Right lung (tissue), 10 donors: ENCODE data around the gene NDUFAF4. TPM values are rescaled to one million over a fixed set of nuclear protein-coding genes. Genes with fewer than 3 reads are reported as not detected.

ENCODE experiments used
- DNase-seq, 2 donors: peaks; one replicate each; pipeline ENCODE4 v3.0.0-alpha.2; 2013
- long read RNA-seq, 8 donors: transcript quantifications; one replicate each; lab custom pipeline, GENCODE V29; 2026
- polyA plus RNA-seq, 5 donors: library from polyadenylated mRNA; unstranded; fragments of 120-200 nt; gene quantifications; one replicate each; pipeline versions ENCODE4 v1.2.1 to v1.2.3, GENCODE V29; 2013; ENCODE audit warnings: inconsistent platforms in 1 of 5, low replicate concordance in 1 of 5; ENCODE audit not compliant: insufficient read length in 5 of 5, insufficient read depth in 1 of 5

NDUFAF4 gene
- 10 to 100 TPM; 22.2 to 29.5 (median 24.7) TPM for polyA plus RNA-seq
- long read RNA-seq, donor 1, transcript NDUFAF4-201 (3 exons, 2,399 nt) = major isoform, 26 of 29 reads
- long read RNA-seq, donor 1, partial matches to known transcripts = 0 of 29 reads
- long read RNA-seq, donor 1, other reads (novel, unspliced or antisense) = 0 of 29 reads
- long read RNA-seq, donor 2, transcript NDUFAF4-201 (3 exons, 2,399 nt) = major isoform, 11 of 12 reads
- long read RNA-seq, donor 2, partial matches to known transcripts = 0 of 12 reads
- long read RNA-seq, donor 2, other reads (novel, unspliced or antisense) = 0 of 12 reads
- long read RNA-seq, donor 3, transcript NDUFAF4-201 (3 exons, 2,399 nt) = major isoform, 12 of 13 reads
- long read RNA-seq, donor 3, partial matches to known transcripts = 0 of 13 reads
- long read RNA-seq, donor 3, other reads (novel, unspliced or antisense) = 0 of 13 reads
- long read RNA-seq, donor 4, transcript NDUFAF4-201 (3 exons, 2,399 nt) = major isoform, 11 of 11 reads
- long read RNA-seq, donor 4, partial matches to known transcripts = 0 of 11 reads
- long read RNA-seq, donor 4, other reads (novel, unspliced or antisense) = 0 of 11 reads
- long read RNA-seq, donor 5, transcript NDUFAF4-201 (3 exons, 2,399 nt) = major isoform, 19 of 20 reads
- long read RNA-seq, donor 5, partial matches to known transcripts = 0 of 20 reads
- long read RNA-seq, donor 5, other reads (novel, unspliced or antisense) = 0 of 20 reads
- long read RNA-seq, donor 6, transcript NDUFAF4-201 (3 exons, 2,399 nt) = major isoform, 16 of 19 reads
- long read RNA-seq, donor 6, partial matches to known transcripts = 0 of 19 reads
- long read RNA-seq, donor 6, other reads (novel, unspliced or antisense) = 0 of 19 reads
- long read RNA-seq, donor 7, transcript NDUFAF4-201 (3 exons, 2,399 nt) = major isoform, 20 of 21 reads
- long read RNA-seq, donor 7, partial matches to known transcripts = 0 of 21 reads
- long read RNA-seq, donor 7, other reads (novel, unspliced or antisense) = 0 of 21 reads
- long read RNA-seq, donor 8, transcript NDUFAF4-201 (3 exons, 2,399 nt) = major isoform, 11 of 12 reads
- long read RNA-seq, donor 8, partial matches to known transcripts = 0 of 12 reads
- long read RNA-seq, donor 8, other reads (novel, unspliced or antisense) = 0 of 12 reads

DNA sequence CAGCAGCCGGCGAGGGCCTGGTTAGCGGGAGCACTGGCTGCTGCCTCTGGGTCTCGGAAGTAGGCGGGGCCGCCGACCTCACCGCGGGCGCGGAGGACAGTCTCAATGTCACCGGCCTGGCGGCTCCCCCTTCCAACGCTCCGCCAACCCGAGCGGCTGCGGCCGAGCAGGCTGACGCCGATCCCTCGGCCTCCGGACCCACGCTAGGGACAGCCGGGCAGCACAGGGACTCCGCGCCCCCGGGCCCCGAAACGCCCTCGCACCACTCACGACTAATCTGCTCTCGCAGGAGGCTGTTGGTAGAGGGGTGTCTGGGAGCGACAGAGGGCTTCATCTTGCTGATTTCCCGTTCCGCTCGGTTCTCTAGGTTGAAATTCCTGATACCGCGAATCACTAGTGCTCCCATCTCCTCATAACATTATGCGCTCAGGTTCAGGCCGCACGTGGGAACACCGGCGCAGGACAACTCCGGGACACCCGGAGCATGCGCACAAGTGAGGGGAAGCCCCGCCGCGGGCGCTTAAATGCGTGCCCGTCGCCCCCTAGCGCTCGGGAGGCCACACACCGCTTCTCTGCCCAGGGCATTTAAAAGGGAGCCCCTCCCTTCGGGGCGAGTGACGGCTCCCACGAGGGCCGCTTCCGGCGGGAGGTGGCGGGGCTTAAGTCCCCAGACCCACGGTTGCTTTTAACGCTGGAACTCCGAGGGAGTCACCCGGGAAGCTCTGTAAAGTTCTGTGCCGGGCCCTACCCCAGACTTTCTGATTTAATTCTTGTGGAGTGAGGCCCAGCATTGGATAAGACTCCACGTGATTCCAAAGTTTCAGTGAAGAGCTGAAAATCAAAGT lies at the start of gene NDUFAF4:
Gene NDUFAF4, minus strand, starts transcription at position 496 of the 845 bp plus-strand sequence. Its CDS starts 90 bp downstream, at position 406.
- peak; percentile 95 for DNase-seq

DNA sequence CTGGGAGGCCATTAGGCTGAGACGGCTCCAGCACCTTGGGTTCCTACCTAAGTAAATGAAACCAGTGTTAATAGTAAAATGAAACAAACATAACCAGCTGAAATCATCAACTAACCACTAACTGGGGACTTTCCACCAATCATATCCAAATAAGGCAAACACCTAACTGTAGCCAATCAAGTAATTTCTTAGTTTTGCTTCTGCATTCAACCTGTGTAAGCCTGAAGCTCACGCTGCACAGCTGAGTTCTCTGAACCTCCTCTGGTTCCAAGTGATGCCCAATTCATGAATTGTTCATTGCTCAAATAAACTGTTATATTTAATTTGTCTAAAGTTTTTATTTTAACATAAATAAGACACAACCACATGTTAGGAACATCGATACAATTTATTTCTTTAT lies 49.4 kb upstream of the NDUFAF4 start:
- no peak for DNase-seq

DNA sequence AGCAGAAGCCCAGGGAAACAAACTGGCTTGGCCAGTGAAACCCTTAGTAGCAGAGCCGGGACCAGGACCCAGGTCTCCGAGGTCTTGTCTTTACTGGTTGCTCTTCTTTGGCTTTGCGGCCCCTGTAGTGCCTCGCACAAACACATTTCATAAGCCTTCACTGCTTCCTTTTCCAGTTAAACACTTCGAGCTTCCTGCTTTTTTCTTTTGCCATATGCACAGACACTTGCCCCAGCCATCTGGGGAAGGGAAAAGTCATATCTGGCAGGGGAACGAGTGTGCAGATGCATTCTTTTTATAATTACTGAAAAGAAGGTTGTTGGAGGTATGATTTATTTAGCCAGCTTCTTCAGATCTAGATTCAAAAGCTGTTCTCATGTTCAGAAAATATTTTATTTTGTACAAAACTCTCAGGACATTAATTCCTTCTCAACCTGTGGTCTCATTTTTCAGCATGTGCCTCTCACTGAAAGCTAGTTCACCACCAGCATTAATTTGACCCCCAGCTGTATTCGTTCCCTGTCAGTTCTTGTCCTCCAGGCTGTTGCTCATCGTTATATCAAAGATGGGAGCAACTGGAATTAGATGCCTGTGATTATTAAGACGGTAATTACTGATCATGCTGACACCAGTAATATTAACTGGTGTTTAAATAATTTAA lies 46.0 kb upstream of the NDUFAF4 start:
- no peak for DNase-seq

DNA sequence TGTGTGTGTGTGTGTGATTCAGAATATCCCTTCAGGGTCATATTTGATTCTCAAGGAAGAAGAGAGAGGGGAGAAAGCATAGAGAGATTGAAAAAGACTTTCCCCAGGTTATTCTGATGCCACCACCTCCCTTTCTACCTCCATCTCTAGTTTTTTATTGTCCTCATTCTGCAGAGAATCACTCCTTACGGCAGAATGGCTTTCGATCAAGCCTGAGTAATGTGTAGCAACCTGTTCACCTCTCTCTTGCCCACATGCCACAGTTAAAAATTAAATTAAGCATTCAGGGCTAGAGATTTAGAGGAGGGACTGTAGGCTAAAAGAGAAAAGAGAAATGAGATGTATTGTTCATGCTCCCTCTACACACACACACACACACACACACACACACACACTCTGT lies 45.0 kb upstream of the NDUFAF4 start:
- DNase-seq = no peak

DNA sequence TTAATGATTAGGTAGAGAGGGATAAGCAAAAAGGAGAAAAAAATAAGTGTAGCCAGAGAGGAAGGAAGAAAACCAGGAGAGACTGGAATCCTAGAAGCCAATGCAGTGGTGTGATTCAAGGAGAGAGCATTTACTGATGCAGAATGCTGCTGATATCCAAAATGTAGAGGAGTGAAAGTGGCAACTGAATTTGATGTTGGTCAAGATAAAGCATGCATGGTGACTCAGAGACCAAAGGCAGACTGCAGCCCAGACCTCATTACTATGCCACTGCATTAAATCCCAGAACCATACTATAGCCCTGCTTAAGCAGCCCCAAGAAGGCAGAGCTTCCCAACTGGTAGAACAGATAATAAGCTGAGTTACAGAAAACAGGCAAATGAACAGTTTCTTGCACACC lies 42.6 kb upstream of the NDUFAF4 start:
- DNase-seq = no peak

DNA sequence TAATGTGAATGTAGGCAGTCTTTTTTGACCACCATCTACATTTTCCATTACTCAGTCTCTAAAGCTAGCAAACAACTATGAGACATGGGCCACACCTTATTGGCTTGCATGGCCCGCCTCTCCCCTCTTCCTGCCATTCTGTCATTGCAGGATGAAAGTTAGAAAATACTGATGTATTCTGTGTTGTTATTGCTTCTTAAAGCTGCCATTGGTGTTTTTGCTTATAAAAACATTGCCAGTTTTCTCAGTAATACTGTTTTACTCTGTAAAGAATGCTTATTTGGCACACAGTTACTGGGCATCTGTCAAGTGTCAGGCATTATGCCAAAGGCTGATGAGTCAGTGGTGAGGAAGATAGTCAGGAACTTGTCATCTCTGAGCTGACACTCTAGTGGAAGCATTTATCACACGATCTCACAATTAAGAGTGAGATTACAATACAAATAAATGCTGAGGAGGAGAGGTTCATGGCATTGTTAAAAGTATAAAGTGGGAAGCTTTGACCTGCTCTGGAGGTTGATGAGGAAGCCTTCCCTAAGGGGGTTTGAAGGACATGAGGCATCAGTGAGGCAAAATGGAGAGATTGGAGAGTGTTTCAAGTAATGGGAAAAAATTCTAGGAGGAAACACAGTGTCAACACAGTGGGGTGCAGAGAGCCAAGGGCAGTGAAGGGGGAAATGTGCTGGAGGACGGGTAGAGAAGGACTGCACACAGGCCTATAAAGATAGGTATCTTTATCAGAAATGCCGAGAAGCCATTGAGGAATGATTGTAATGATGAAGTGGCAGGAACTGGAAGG lies 41.5 kb upstream of the NDUFAF4 start:
- no peak for DNase-seq

DNA sequence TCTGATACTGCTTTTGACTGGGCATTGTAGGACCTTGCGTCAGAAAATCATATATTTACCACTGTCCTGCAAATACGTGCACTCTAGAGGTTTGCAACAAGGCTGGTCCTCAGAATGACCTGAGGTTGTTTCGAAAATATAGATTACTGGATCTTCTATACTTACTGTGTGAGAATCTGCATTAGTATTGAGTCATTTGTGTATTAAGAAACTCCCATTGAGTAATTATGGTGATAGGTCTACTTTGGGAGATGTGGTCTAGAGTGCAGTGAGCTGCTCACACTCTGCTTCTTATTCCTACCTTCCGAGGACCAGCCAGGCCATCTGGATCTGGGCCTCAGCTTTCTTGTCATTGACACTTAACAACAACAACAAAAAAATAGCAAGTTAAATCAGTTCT lies 36.4 kb upstream of the NDUFAF4 start:
- DNase-seq = no peak

DNA sequence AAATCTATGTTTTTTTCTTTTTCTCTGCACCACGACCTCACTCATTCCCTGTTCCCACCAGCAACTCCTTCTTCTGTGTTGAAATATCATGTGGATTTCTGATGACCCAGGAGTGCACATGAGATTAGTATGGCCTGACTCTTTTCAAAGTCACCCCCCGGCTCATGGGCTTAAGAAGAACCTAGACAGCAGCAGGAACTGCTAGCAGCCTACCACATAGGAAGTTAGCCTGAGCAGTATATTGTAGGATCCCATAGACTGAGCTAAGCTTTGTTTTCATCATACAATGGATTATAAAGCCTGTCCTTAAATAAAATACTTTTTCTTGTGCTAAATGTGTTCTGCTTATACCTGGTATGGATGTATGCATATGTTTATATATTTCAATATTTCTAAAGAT lies 33.5 kb upstream of the NDUFAF4 start:
- no peak for DNase-seq

DNA sequence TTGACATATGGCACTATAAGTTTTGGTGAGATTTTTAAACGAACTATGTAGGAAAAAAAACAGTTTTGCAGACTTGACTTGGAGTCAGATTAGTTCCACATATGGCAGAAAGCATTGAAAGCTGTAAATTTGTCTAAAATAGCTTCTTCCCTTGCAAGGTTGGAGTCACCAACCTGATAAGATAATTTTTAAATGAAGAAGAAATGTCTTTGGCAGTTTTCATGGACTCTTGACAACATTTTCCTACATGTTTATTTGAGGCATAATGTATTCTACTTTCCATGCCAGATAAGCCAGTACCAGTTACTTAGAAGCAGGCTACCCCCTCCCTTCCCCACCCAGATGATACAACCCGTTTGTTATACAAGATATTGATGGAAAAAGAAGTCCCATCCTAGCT lies 32.0 kb upstream of the NDUFAF4 start:
- DNase-seq = no peak

DNA sequence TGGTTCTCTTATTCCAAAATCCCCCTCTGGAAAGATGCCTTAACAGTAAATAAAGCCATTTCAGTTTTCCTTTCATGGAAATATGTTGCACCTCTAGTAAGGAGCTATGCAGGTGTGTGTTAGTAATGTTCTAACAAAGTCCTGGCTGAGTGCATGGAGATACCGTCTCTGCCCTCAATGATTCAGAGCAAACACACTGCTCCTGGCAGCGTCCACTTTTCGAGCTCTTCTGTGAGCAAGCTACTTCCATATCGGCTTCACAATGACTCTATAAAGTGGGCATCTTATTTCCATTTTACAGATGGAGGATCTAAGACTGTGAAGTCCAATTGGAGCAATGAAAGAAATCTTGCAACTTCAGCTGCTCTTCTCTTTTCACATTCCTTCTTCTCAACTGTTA lies 30.0 kb upstream of the NDUFAF4 start:
- no peak for DNase-seq

DNA sequence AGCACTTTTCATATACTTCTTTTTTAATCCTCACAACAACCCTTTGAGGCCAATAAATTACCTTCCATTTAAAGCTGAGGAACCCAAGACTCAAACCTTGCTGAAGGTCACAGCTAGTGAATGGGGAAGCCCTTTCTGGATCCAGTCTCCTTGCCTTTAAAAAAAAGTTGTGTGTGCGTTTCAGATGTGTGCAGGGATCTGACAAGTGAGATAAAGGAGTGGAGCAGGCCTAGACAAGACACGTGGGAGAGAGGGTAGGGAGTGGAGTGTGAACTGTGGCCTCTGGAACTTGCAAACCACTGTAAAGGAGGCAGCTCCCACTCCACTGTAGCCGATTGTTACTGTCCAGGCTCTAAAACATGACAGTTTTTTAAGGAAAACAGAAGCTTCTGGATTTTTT lies 28.7 kb upstream of the NDUFAF4 start:
- no peak for DNase-seq

DNA sequence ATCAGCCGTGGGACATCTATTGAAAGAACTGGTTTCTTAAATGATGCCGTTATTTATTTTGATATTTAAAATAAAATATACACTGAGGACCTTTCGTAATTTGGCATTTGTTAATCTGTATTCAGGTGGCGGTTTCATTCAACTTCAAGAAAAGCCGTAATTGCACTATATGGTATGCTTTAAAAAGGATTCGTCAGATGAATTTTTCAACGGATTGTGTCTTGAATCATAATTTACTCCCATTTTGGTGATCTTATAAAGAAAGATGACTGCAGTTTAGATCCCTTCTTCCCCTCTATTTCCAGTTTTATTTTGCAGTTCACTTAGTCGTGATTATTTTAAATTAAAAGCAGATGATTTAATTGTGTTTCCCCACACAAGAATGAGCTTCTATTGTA lies 27.6 kb upstream of the NDUFAF4 start:
- DNase-seq = no peak

DNA sequence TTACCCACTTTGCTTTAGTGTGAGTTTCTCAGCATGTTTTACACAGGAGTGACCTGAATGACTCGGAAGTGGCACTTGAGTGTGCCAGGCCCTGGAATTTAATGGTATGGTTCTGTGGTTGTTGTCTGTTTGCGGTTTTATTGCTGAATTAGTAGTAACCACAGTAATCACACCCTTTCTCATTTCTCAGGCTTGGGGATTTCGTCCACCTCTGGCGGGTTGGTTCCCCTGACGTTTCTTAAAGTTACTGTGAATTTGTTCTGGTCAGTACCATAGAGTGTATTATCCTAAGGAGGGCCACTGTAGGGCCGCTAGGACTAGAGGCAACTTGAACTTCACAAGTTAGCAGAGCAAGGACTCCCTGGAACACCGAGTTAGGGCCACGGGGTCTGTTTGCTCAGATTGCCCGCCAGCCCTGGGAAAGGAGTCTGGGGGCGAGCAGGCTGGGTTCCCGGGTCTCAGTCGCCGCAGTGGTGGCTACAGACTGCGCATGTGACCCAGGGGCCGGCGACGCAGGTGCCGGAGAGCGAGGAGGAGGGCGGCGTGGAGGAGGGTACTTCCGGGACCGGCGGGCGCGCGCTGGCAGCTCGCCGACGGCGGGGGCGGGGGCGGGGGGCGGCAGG lies 26.3 kb upstream of the NDUFAF4 start:
- peak in 1 of 2 donors; percentile 44 for DNase-seq

DNA sequence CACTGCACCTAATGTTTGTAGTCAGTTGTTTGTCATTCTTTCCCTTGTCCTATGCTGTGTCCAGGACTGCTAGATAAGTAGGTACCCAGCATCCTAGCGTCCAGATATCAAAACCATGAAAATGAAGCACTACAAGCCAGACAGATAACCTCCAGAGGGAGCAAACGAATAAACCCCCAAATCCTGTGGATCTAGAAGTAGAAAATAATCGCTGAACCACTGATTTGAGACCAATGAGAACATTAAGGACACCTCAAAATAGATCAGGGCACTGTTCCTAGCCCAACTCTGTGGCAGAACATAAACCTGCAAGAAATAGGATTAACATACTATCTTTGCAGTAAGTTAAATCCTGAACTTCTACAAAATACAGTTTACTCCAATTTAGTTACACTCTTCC lies 25.7 kb upstream of the NDUFAF4 start:
- no peak for DNase-seq

DNA sequence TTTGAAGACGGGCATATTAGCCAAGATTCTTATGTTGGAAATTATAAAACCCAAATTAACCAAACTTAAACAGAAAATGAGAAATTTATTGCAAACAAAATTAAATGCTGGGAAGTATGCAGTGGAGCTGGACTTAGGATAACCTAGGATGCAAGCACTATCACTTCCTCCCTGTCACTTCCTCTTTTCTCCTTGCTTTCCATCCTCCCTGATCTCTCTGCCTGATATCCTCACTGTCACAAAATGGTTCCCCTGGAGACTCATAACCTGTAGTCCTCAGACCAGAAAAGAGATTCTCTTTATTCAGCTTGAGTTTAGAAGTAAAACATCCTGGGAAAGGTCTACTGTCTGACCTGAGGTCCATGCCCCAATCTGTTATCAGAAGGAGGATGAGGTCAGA lies 19.4 kb upstream of the NDUFAF4 start:
- no peak for DNase-seq

DNA sequence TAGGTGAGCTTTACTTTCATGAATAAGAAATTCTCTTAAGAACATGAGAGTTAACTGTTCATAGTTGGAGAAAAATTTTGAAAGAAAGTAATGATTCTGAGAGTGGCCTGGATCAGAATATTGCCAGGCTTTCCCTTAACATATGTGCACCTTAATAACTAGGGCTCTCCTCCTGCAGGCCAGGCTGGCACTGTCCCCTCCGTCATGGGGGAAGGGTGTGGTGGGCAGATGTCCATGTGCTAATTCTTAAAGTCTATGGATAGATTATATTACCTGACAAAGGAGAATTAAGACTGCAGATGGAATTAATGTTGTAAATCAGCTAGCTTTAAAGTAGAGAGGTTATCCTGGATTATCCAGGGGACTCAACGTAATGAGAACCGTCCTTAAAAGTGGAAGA lies 15.9 kb upstream of the NDUFAF4 start:
- DNase-seq = no peak

DNA sequence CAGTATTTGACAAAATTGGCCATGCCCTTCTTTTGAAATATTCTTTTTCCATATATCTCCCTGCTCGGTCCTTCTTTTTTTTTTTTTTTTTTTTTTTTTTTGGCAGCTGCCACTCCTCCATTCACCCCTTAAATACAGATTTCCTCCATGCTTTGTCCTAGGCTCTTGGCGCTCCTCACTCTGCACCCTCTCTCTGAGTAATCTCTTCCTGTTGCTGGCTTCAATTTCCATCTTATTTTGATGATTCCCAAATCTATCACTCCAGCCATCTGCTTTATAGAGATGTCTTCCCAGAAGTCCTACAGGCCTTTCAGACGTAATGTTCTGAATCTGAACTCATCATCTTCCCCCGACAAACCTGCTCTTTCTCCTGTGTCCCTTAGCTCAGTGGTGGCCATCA lies 14.1 kb upstream of the NDUFAF4 start:
- DNase-seq = no peak

DNA sequence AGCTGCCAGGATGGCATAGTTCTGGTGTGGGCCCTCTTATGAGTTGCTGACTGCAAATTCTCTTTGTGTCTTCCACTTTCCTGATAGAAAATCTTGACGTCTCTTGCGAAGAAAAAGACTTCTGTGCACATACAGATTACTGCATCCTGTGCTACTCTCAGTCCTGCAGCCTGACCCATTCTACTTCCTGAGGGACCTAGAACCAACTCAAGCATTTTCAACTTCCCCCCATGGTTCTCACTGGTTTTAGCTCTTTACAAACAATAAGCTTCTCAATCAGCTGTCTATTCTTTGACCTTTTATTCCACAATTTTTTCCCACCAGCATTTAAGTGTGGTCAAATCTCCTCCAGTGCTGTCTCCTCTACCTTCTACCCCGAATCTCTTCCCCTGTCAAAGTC lies 13.5 kb upstream of the NDUFAF4 start:
- DNase-seq = no peak

DNA sequence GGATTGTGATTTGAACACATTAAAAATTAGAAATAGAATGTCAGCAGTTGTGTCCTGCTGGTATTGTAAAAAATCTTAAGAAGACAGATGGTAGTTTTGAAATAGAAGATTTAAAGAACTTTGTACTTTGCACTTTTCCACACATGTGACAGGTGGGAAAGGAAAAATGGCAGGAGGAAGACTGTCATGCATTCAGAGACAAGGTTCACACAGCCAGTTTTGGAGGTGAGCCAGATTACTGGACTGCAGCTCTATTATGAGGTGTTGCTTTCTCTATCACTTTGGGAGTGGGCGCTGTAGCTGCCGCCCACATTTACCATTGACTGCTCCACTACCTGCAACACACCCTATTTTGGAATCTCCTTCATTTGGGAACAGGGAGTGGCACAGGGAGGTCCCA lies 12.1 kb upstream of the NDUFAF4 start:
- DNase-seq = no peak
